Fibroblast of lung (primary cell): ENCODE measurements around the gene ANAPC16. TPM values are rescaled to one million over a fixed set of nuclear protein-coding genes. Genes with fewer than 3 reads are reported as not detected.

Experiments
- DNase-seq, 2 donors: peaks; one replicate each; pipeline versions ENCODE4 v3.0.0 to v3.0.0-alpha.2; 2010; ENCODE audit warnings: low read depth in 2 of 2
- H2AFZ ChIP-seq: 2 replicates; pipeline ENCODE4 v1.5.1; 2012; ENCODE audit warnings: low read length, control low read depth, inconsistent platforms
- H3K27ac ChIP-seq: 2 replicates; pipeline ENCODE4 v1.5.1; 2011; ENCODE audit warnings: low read length, control low read depth; ENCODE audit not compliant: insufficient read depth
- H3K27me3 ChIP-seq: 2 replicates; pipeline ENCODE4 v1.5.1; 2011; ENCODE audit warnings: mild to moderate bottlenecking, low read length; ENCODE audit not compliant: control insufficient read depth, insufficient read depth
- H3K36me3 ChIP-seq: 2 replicates; pipeline ENCODE4 v1.5.1; 2011; ENCODE audit warnings: low read length; ENCODE audit not compliant: control insufficient read depth, insufficient read depth
- H3K4me1 ChIP-seq: 2 replicates; pipeline ENCODE4 v1.5.1; 2011; ENCODE audit warnings: low read length; ENCODE audit not compliant: control insufficient read depth, insufficient read depth; ENCODE audit errors: extremely low read depth
- H3K4me2 ChIP-seq: 2 replicates; pipeline ENCODE4 v1.5.1; 2011; ENCODE audit warnings: low read length, control low read depth; ENCODE audit not compliant: insufficient read depth; ENCODE audit errors: extremely low read depth
- H3K4me3 ChIP-seq, 4 experiments: fragments of 200-600 bp in 1 of 4; sonication (generic) in 1 of 4; replicated peaks in 1 of 4; 2 replicates each; pipeline ENCODE4 v1.5.1; 2011 to 2016; ENCODE audit warnings: low read length in 4 of 4, low read depth in 3 of 4, mild to moderate bottlenecking in 3 of 4, control low read depth in 2 of 4, inconsistent platforms in 1 of 4, mixed read lengths in 1 of 4; ENCODE audit not compliant: insufficient read depth in 1 of 4; ENCODE audit errors: control extremely low read depth in 1 of 4
- H3K79me2 ChIP-seq: 2 replicates; pipeline ENCODE4 v1.5.1; 2012; ENCODE audit warnings: mild to moderate bottlenecking, low read length, inconsistent platforms; ENCODE audit not compliant: control insufficient read depth, insufficient read depth
- H3K9ac ChIP-seq: 2 replicates; pipeline ENCODE4 v1.5.1; 2011; ENCODE audit warnings: mild to moderate bottlenecking, low read length, control low read depth; ENCODE audit not compliant: insufficient read depth
- H3K9me3 ChIP-seq: 2 replicates; pipeline ENCODE4 v1.5.1; 2012; ENCODE audit warnings: low read depth, low read length; ENCODE audit not compliant: control insufficient read depth, insufficient read depth
- H4K20me1 ChIP-seq: 2 replicates; pipeline ENCODE4 v1.5.1; 2011; ENCODE audit warnings: low read length; ENCODE audit not compliant: control insufficient read depth, insufficient read depth; ENCODE audit errors: extremely low read depth
- CTCF ChIP-seq, 2 donors: IDR thresholded peaks in 1 of 2; conservative IDR thresholded peaks in 1 of 2; 1 replicate in 1 of 2; 2 replicates in 1 of 2; pipeline ENCODE4 v1.5.1; 2011 to 2012; ENCODE audit warnings: low read length in 2 of 2, control low read depth in 1 of 2, inconsistent platforms in 1 of 2, low read depth in 1 of 2, mild to moderate bottlenecking in 1 of 2
- EZH2 ChIP-seq: IDR thresholded peaks from 2 replicates; pipeline ENCODE4 v1.5.1; 2012; ENCODE audit warnings: low read length, control low read depth, mild to moderate bottlenecking; ENCODE audit errors: missing control alignments
- polyA plus RNA-seq, 2 donors: library from polyadenylated mRNA; depleted of rRNA in 1 of 2; stranded (reverse) in 1 of 2; unstranded in 1 of 2; fragments of >200 nt; gene quantifications; 2 replicates each; pipeline ENCODE4 v1.2.1, GENCODE V29; 2011 to 2012; ENCODE audit warnings: missing spikeins in 1 of 2
- total RNA-seq: library from RNA; depleted of rRNA; stranded (reverse); fragments of >200 nt; gene quantifications from 2 replicates; pipeline ENCODE4 v1.2.1, GENCODE V29; 2014

The ANAPC16 gene
- total and polyA plus RNA-seq, 2 donors (not counting 1 experiment from before 2014, with no cell fraction given): 47.2 to 73.6 TPM

GRCh38 chr10:72226418-72227027 lies 10.7 kb downstream of the ANAPC16 start:
- no peak for DNase-seq
- TF ChIP-seq CTCF (conservative IDR thresholded peaks at IDR 0.05 in 1 of 2, IDR thresholded peaks at IDR 0.05 in 1 of 2; ENCODE audit: low read depth in 1 of 2, low read length in 2 of 2) (no peak), EZH2 (no peak)
- no peaks in the 10 kb centered on the region for H3K9me3 ChIP-seq
- no peaks in the 10 kb centered on the region for H4K20me1 ChIP-seq
- H3K4me2 ChIP-seq: no peak overlapping the region
- no peak overlapping the region for H2AFZ ChIP-seq
- H3K36me3 ChIP-seq: no peaks in the 10 kb centered on the region
- H3K27me3 ChIP-seq: no peaks in the 10 kb centered on the region
- no peak overlapping the region for H3K4me3 ChIP-seq
- no peaks in the 10 kb centered on the region for H3K4me1 ChIP-seq
- H3K79me2 ChIP-seq: no peaks in the 10 kb centered on the region
- H3K27ac ChIP-seq: no peak overlapping the region
- H3K9ac ChIP-seq: no peak overlapping the region

GRCh38 chr10:72227826-72228225 lies 12.0 kb downstream of the ANAPC16 start:
- H4K20me1 ChIP-seq: no peaks in the 10 kb centered on the region
- H3K4me3 ChIP-seq: no peak overlapping the region
- H3K9ac ChIP-seq: no peak overlapping the region
- no peak overlapping the region for H3K4me2 ChIP-seq
- no peak overlapping the region for H3K27ac ChIP-seq
- no peak overlapping the region for H2AFZ ChIP-seq
- no peak for DNase-seq
- no peaks in the 10 kb centered on the region for H3K79me2 ChIP-seq
- no peaks in the 10 kb centered on the region for H3K36me3 ChIP-seq
- H3K27me3 ChIP-seq: no peaks in the 10 kb centered on the region
- no peaks in the 10 kb centered on the region for H3K4me1 ChIP-seq
- TF ChIP-seq EZH2: no peak
- no peak for TF ChIP-seq CTCF (conservative IDR thresholded peaks at IDR 0.05 in 1 of 2, IDR thresholded peaks at IDR 0.05 in 1 of 2; ENCODE audit: low read depth in 1 of 2, low read length in 2 of 2)
- no peaks in the 10 kb centered on the region for H3K9me3 ChIP-seq

- Histone ChIP-seq H3K9me3 (no peaks in the 10 kb centered on the region), H3K4me3 (no peak overlapping the region), H3K27me3 (no peaks in the 10 kb centered on the region), H3K36me3 (no peaks in the 10 kb centered on the region), H3K79me2 (no peaks in the 10 kb centered on the region), H3K4me1 (no peaks in the 10 kb centered on the region), H3K9ac (no peak overlapping the region), H3K4me2 (no peak overlapping the region), H2AFZ (no peak overlapping the region), H4K20me1 (no peaks in the 10 kb centered on the region), H3K27ac (no peak overlapping the region)
- TF ChIP-seq EZH2: no peak
- no peak for TF ChIP-seq CTCF (conservative IDR thresholded peaks at IDR 0.05 in 1 of 2, IDR thresholded peaks at IDR 0.05 in 1 of 2; ENCODE audit: low read depth in 1 of 2, low read length in 2 of 2)
- DNase-seq: no peak
Measured at GRCh38 chr10:72228318-72228751, 12.5 kb downstream of the ANAPC16 start.
